Measurements from ENCODE around the gene MDP1. TPM values are rescaled to one million over a fixed set of nuclear protein-coding genes. Genes with fewer than 3 reads are reported as not detected.

The MDP1 gene
- total RNA-seq, 4 donors from 2014 or later: 13.1 to 55.9 (median 25.4) TPM

DNA sequence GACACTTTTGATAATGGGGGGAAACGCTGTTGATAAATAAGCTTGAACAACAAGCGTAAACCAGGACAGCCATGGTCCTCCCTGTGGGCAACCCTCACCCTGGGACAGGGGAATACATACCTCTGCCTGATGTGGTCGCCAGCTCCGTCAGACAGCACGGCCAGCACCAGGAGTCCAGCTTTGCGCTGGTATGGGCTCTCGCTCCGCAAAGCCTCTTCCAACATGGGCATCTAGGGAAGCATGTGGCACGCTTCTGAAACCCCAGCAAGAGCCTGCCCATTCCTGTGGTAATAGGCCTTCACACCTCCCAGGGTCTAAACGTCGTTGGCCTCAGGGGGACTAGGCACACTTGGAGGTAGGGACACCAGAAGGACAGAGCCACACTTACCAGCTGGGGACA lies 30.1 kb downstream of the MDP1 start:
- no peak overlapping the region for H3K27ac ChIP-seq
- no peaks in the 10 kb centered on the region for H3K9me3 ChIP-seq
- peaks cover 32 to 46% of the 10 kb centered on the region in 2 donors for H3K36me3 ChIP-seq
- no peak for DNase-seq
- no peaks in the 10 kb centered on the region for H3K27me3 ChIP-seq
- H3K4me3 ChIP-seq (replicated peaks in 1 of 3): no peak overlapping the region
- TF ChIP-seq POLR2A (IDR thresholded peaks at IDR 0.05) (no peak), CTCF (IDR thresholded peaks at IDR 0.05) (no peak)
- 94 to 98% methylated on average over 10 to 11 of the region's 11 CpGs for WGBS, 2 donors
- H3K4me1 ChIP-seq: peaks cover 8 to 13% of the 10 kb centered on the region in 2 donors
- intact Hi-C loops (cut with DNase I): no loop called here

DNA sequence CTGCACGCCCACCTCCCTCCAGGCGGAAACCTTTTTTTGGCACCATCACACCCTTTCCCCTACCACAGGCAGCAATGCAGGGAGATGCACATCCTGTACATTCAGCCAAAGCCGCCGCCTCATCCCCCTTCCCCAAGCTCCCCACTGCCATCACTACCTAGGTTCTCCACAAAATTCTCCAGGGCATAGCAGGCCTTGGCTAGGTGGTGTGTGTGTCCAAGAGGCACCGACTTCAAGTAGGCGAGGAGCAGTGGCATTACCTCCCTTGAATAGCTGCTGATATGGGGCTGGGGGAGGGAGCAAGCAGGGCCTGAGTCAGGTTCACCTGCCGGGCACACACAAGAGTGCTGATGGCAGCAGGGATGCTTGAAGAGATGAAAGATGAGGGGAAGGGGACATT lies 30.8 kb downstream of the MDP1 start:
- intact Hi-C loops (cut with DNase I): no loop called here
- Histone ChIP-seq H3K27ac (no peak overlapping the region), H3K36me3 (peaks cover 36 to 47% of the 10 kb centered on the region in 2 donors), H3K4me3 (replicated peaks in 1 of 3) (no peak overlapping the region), H3K4me1 (peaks cover 8 to 20% of the 10 kb centered on the region in 2 donors), H3K9me3 (no peaks in the 10 kb centered on the region), H3K27me3 (no peaks in the 10 kb centered on the region)
- no peak for DNase-seq
- WGBS, 2 donors: 96 to 99% methylated on average over 7 of the region's 7 CpGs
- TF ChIP-seq POLR2A (IDR thresholded peaks at IDR 0.05): no peak
- TF ChIP-seq CTCF (IDR thresholded peaks at IDR 0.05): no peak

GRCh38 chr14:24184104-24184970 lies 31.5 kb downstream of the MDP1 start:
- Histone ChIP-seq H3K27ac (no peak overlapping the region), H3K36me3 (peaks cover 36 to 47% of the 10 kb centered on the region in 2 donors), H3K4me1 (peaks cover 8 to 27% of the 10 kb centered on the region in 2 donors), H3K9me3 (no peaks in the 10 kb centered on the region), H3K4me3 (replicated peaks in 1 of 3) (no peak overlapping the region), H3K27me3 (no peaks in the 10 kb centered on the region)
- whole genome bisulfite sequencing, 2 donors: 84 to 91% methylated on average over 6 to 17 of the region's 19 CpGs
- intact Hi-C loops (cut with DNase I): no loop called here
- DNase-seq: no peak
- TF ChIP-seq CTCF (IDR thresholded peaks at IDR 0.05) (no peak), POLR2A (IDR thresholded peaks at IDR 0.05) (no peak)

GRCh38 chr14:24183014-24183481 lies 32.8 kb downstream of the MDP1 start:
- Histone ChIP-seq H3K9me3 (no peaks in the 10 kb centered on the region), H3K36me3 (peaks cover 43 to 47% of the 10 kb centered on the region in 2 donors), H3K27ac (no peak overlapping the region), H3K4me3 (replicated peaks in 1 of 3) (no peak overlapping the region), H3K27me3 (no peaks in the 10 kb centered on the region), H3K4me1 (peaks cover 7 to 26% of the 10 kb centered on the region in 2 donors)
- intact Hi-C loops (cut with DNase I): no loop called here
- TF ChIP-seq POLR2A (IDR thresholded peaks at IDR 0.05) (no peak), CTCF (IDR thresholded peaks at IDR 0.05) (no peak)
- 91 to 94% methylated on average over 3 to 13 of the region's 15 CpGs for WGBS, 2 donors
- DNase-seq: no peak

Measured in thyroid gland (tissue), 4 donors.